Tibial artery (tissue), 4 donors: ENCODE results near the gene RING1.
A peak's percentile ranks its signal among the peaks of the same experiment; 100 is the strongest.

Experiments used
- DNase-seq, 2 donors: peaks; one replicate each; pipeline ENCODE4 v3.0.0-alpha.2; 2019
- H3K27ac ChIP-seq, 2 donors: fragments of 200-600 bp; sonication (generic) in 1 of 2; 1 replicate in 1 of 2; 2 replicates in 1 of 2; pipeline ENCODE4 v1.5.1; 2018 to 2019; ENCODE audit warnings: mild to moderate bottlenecking in 1 of 2
- H3K27me3 ChIP-seq, 2 donors: fragments of 200-600 bp; sonication (generic) in 1 of 2; one replicate each; pipeline versions ENCODE4 v1.5.1 to v1.6.0; 2016 to 2019
- H3K36me3 ChIP-seq, 3 donors: fragments of 200-600 bp; sonication (generic) in 2 of 3; one replicate each; pipeline ENCODE4 v1.5.1; 2016 to 2019; ENCODE audit warnings: mild to moderate bottlenecking in 2 of 3
- H3K4me1 ChIP-seq, 4 donors: fragments of 200-600 bp; sonication (generic) in 2 of 4; 1 replicate in 3 of 4; 2 replicates in 1 of 4; pipeline ENCODE4 v1.5.1; 2016 to 2019
- H3K4me3 ChIP-seq, 2 donors: fragments of 200-600 bp; sonication (generic) in 1 of 2; 1 replicate in 1 of 2; 2 replicates in 1 of 2; pipeline ENCODE4 v1.5.1; 2018 to 2019; ENCODE audit warnings: mild to moderate bottlenecking in 2 of 2
- H3K9me3 ChIP-seq, 3 donors: fragments of 200-600 bp; sonication (generic) in 1 of 3; one replicate each; pipeline ENCODE4 v1.5.1; 2016 to 2019
- intact Hi-C: fragments of 100-400 bp; cut with DNase I; formaldehyde crosslinking; loops from one replicate; pipeline ENCODE4 v1.15.0; 2023; ENCODE audit warnings: low total_unique reads
- TF ChIP-seq, protein P1 (sequence below), 2 experiments: fragments of 200-600 bp in 1 of 2; fragments of 450-650 bp in 1 of 2; IDR thresholded peaks; one replicate each; pipeline ENCODE4 v1.5.1; 2017 to 2019; ENCODE audit warnings: antibody characterized with exemption in 2 of 2, mild to moderate bottlenecking in 1 of 2, moderate library complexity in 1 of 2

RING1 gene

DNA sequence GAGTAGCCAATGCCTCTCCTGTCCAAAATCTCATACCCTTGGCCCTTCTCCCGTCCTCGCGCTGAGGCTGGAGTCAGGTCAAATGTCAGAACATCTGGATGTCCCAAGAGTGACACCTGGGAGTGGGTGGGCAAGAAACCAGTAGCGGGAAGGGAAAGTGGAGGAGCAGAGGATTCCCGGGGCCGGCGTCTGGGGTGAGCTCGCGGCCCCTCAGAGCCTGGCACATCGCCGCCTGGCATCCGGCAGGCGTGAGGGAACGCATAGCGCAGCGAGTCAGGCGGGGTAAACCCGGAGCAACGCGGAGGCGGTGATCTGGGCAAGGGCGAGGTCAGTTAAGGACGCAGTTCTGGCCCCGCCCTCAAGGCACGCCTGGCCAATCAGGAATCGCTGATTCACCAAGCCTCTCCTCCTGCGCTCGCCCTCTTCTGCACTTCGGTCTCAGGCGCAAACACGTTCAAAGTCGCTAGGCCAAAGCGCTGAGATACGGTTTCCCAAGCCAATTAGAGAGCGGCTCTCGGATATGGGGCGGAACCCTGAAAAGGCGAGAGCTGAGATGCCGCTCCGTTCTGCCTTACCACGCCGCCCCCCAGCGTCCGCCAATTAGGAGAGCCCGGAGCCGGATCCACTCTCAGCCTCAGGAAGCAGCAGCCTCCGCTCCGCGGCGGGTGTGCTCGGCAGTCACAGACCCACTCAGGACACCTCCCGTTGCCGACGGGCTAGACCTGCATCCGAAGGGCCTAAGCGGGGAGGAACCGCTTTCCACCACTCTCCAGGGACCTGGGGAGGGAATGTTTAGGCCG is 40.8 kb downstream of the RING1 start:
- Histone ChIP-seq H3K27me3 (peaks cover 0 to 17% of the 10 kb centered on the region in 2 donors), H3K27ac (peak overlapping the region; percentile 92 to 97), H3K9me3 (no peaks in the 10 kb centered on the region), H3K36me3 (peaks cover 5 to 19% (median 6%) of the 10 kb centered on the region in 3 donors), H3K4me1 (peaks cover 0 to 28% (median 20%) of the 10 kb centered on the region in 4 donors), H3K4me3 (peak overlapping the region; percentile 58 to 79)
- intact Hi-C loops, result loop anchor here (5.0 kb wide), 4 partner anchors 37 to 237 kb away; no protein-coding TSS in a partner anchor
- peak; percentile 98 to 99 for DNase-seq
- TF ChIP-seq, protein P1, sequence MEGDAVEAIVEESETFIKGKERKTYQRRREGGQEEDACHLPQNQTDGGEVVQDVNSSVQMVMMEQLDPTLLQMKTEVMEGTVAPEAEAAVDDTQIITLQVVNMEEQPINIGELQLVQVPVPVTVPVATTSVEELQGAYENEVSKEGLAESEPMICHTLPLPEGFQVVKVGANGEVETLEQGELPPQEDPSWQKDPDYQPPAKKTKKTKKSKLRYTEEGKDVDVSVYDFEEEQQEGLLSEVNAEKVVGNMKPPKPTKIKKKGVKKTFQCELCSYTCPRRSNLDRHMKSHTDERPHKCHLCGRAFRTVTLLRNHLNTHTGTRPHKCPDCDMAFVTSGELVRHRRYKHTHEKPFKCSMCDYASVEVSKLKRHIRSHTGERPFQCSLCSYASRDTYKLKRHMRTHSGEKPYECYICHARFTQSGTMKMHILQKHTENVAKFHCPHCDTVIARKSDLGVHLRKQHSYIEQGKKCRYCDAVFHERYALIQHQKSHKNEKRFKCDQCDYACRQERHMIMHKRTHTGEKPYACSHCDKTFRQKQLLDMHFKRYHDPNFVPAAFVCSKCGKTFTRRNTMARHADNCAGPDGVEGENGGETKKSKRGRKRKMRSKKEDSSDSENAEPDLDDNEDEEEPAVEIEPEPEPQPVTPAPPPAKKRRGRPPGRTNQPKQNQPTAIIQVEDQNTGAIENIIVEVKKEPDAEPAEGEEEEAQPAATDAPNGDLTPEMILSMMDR (IDR thresholded peaks at IDR 0.05), result no peak

DNA sequence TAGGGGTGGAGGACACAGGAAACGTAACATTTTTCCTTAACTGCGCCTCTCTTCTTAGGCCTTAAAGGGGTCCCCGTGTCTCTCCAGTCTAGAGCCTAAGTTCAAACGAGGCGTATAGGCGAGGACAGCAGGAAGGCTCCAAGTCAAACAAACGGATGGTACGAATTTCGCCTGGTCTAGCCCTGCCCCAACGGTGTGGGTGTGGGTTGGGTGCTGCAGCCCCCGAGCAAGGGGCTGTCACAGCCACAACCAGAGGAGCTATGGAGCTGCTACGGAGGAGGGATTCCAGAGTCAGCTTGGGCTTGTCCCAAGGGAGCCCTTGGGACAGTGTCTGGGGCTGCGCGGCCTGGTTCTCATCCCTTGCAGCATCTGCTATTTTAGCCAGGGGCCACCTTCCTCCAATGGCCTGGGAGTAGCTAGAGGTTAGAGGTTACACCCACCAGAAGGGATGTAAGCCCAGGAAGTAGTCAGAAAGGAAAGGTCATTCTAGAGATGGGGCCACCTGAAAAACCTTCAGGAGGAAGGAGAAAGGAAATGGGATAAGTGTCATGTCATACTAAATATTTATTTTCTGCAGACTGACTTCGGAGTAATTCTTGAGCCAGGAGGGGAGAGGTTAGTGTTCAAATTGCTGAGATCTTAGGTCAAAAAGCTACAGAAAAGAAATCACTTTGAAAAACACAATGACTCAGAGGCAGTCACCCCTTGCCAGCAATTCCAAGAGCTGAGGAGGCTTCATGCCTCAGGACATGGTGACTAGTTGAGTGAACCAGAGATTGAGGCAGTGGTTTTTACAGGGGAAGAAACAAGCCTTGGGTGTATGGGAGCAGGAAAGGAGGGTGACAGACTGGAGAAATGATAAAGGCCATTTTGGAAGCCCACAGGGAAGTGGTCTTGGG is 41.7 kb downstream of the RING1 start:
- Histone ChIP-seq H3K27me3 (peaks cover 0 to 14% of the 10 kb centered on the region in 2 donors), H3K27ac (peak overlapping the region; percentile 92 to 97), H3K36me3 (peaks cover 5 to 19% (median 6%) of the 10 kb centered on the region in 3 donors), H3K4me3 (peak overlapping the region; percentile 58 to 79), H3K4me1 (peaks cover 0 to 28% (median 20%) of the 10 kb centered on the region in 4 donors), H3K9me3 (no peaks in the 10 kb centered on the region)
- intact Hi-C loops, result loop anchor here (5.0 kb wide), 4 partner anchors 38 to 238 kb away; no protein-coding TSS in a partner anchor
- DNase-seq, result peak in 1 of 2 donors; percentile 70
- TF ChIP-seq, protein P1 (IDR thresholded peaks at IDR 0.05), result no peak

DNA sequence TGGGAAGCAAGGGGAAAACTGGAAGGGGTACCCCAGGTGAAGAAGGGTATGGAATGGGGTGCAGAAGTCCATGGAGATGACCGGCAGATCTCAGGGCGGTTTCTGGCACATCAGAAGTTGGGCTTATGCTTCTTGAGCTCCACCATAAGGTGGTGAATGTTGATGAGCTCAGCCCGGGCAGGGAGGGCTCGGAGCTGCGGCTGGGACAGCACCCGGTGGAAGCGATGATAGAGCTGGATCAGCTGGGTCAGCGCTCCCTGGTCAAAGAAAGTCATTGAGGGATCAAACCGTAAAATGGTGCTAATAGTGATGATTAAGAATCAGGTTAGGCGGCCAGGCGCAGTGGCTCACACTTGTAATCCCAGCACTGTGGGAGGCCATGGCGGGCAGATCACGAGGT is 42.4 kb downstream of the RING1 start:
- peak overlapping the region; percentile 92 to 97 for H3K27ac ChIP-seq
- H3K9me3 ChIP-seq, result no peaks in the 10 kb centered on the region
- peak in 1 of 2 donors; percentile 60 for DNase-seq
- intact Hi-C loops, result no loop called here
- H3K36me3 ChIP-seq, result peaks cover 5 to 19% (median 6%) of the 10 kb centered on the region in 3 donors
- TF ChIP-seq, protein P1 (IDR thresholded peaks at IDR 0.05), result no peak
- H3K27me3 ChIP-seq, result peaks cover 0 to 7% of the 10 kb centered on the region in 2 donors
- peaks cover 0 to 28% (median 20%) of the 10 kb centered on the region in 4 donors for H3K4me1 ChIP-seq
- no peak overlapping the region for H3K4me3 ChIP-seq

DNA sequence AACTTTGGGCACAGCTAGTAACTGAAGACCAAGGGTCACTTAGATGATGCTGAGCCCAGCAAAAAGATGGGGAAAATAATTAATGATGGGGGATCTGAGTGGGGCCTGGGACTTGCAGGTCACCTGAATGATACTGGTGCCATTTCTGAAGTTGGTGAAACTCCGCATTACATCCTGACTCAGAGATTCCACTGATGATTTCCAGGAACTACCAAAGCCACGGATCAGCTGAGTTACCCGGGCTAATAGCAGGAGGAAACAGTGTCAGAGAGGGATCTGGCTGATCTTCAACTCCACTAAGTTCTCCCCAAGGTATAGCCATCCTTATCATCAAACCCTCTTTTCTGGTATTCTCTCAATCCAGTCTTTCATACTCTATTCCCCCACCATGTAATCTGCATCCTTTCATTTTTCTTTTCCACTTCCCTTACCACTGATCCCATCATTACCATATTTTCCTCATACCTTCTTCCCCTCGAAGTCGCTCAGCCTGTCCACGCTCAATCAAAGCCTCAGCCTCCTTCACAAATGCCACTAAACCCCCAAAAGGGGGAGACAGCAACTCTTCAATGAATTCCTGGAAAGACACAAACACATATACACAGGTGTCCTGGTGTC is 43.2 kb downstream of the RING1 start:
- peak in 1 of 2 donors; percentile 3 for DNase-seq
- Histone ChIP-seq H3K27me3 (no peaks in the 10 kb centered on the region), H3K27ac (no peak overlapping the region), H3K36me3 (peaks cover 5 to 19% (median 6%) of the 10 kb centered on the region in 3 donors), H3K9me3 (no peaks in the 10 kb centered on the region), H3K4me1 (peaks cover 0 to 28% (median 20%) of the 10 kb centered on the region in 4 donors), H3K4me3 (no peak overlapping the region)
- TF ChIP-seq, protein P1 (IDR thresholded peaks at IDR 0.05), result no peak
- intact Hi-C loops, result no loop called here

DNA sequence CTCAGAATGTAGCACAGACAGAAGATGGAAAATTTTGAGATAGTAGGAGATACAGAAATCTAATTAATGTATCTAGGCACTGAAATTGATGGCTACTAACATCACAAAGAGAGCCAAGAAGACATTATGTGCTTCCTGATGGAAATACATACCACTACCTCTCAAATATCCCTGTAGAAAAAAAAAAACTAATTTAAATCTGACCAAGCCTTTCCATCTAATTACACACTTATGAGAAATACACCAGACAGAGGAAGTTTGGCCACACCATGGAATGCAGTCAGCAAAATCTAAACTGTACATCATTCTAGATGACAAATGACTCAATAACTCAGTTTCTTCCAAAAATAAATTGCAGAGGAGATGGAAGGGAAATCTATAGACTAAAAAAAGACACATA is 44.5 kb downstream of the RING1 start:
- TF ChIP-seq, protein P1 (IDR thresholded peaks at IDR 0.05), result no peak
- Histone ChIP-seq H3K9me3 (no peaks in the 10 kb centered on the region), H3K4me3 (no peak overlapping the region), H3K27me3 (no peaks in the 10 kb centered on the region), H3K27ac (no peak overlapping the region), H3K4me1 (peaks cover 0 to 28% (median 20%) of the 10 kb centered on the region in 4 donors), H3K36me3 (peaks cover 5 to 28% (median 11%) of the 10 kb centered on the region in 3 donors)
- DNase-seq, result no peak
- intact Hi-C loops, result no loop called here
